GM18873 (cell line): ENCODE measurements around the gene MIX23.

Experiments used
- ATAC-seq: cut with Tn5 transposase; IDR thresholded peaks from one replicate; pipeline ENCODE4 v1.9.1; 2021; ENCODE audit warnings: mild to moderate bottlenecking, moderate library complexity, moderate number of reproducible peaks; ENCODE audit not compliant: unreplicated experiment, low FRiP score

Gene MIX23

GRCh38 chr3:122353215-122353614 lies 29.8 kb downstream of the MIX23 start:
- no peak for ATAC-seq

DNA sequence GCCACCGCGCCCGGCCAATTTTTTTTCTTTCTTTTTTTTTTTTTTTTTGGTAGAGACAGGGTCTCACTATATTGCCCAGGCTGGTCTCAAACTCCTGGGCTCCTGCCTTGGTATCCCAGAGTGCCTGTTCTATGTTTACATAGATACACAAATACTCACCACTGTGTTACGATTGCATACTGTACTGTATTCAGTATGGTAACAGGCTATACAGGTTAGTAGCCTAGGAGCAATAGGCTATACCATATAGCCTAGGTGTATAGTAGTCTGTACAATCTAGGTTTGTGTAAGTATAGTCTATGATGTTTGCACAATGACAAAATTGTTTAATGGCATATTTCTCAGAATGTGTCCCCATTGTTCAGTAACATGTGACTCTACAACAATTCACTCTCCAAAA lies 31.4 kb downstream of the MIX23 start:
- no peak for ATAC-seq

- ATAC-seq: no peak
These were observed 32.1 kb downstream of the MIX23 start for GRCh38 chr3:122350814-122351418.

- ATAC-seq: no peak
These were observed 33.9 kb downstream of the MIX23 start for GRCh38 chr3:122349171-122349570.

DNA sequence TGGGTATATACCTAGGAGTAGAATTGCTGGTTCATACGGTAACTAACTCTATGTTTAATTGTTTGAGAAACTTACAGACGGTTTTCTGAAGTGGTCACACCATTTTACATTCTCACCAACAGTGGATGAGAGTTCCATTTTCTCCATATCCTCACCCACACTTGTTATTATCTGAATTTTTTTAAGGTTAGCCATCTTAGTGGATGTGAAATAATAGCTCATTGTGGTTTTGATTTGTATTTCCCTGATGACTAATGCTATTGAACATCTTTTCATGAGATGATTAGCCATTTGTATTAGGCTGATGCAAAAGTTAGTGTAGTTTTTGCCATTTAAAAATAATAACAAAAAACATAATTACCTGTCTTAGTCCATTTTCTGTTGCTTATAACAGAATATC lies 39.4 kb downstream of the MIX23 start:
- no peak for ATAC-seq

DNA sequence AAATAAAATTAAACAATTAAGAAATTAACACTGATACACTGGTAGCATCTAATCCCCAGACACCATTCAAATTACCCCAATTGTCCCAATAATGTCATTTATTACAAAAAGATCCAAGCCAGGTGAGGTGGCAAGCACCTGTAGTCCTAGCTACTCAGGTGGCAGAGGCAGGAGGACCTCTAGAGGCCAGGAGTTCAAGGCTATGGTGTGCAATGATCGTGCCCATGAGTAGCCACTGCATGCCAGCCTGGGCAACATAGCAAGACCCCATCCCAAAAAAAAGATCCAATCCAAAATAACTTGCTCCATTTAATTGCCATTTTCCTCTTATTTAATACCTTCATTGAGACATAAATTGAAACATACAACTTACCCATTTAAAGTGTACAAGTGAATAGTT lies 40.2 kb downstream of the MIX23 start:
- no peak for ATAC-seq

GRCh38 chr3:122332551-122332950 lies 50.5 kb downstream of the MIX23 start:
- ATAC-seq: no peak

- ATAC-seq: no peak
These were observed 51.1 kb downstream of the MIX23 start for GRCh38 chr3:122331886-122332285.

DNA sequence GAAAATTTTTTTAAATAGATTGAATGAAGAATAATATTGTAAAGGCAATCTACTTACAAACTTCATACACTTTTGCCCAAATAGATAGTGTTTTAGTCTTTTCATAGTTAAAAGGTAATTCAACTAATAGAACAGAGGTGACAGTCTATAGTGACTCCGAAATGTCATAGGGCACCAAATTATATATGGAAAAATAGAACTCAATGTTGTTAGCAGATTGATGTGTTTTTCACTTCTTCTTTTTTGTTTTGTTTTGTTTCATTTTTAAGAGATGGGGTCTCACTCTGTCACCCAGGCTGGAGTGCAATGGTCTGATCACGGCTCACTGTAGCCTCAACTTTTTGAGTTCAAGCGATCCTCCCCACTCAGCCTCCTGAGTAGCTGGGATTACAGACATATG lies 57.3 kb downstream of the MIX23 start:
- ATAC-seq: no peak

GRCh38 chr3:122324871-122325323 lies 58.1 kb downstream of the MIX23 start, which contains the start of gene CSTA:
Gene CSTA (plus strand): TSS chr3:122325248. CDS start chr3:122325293, 45 bp downstream.
- no peak for ATAC-seq

- peak; percentile 68 for ATAC-seq
These were observed 60.6 kb downstream of the MIX23 start for GRCh38 chr3:122322095-122323075.

DNA sequence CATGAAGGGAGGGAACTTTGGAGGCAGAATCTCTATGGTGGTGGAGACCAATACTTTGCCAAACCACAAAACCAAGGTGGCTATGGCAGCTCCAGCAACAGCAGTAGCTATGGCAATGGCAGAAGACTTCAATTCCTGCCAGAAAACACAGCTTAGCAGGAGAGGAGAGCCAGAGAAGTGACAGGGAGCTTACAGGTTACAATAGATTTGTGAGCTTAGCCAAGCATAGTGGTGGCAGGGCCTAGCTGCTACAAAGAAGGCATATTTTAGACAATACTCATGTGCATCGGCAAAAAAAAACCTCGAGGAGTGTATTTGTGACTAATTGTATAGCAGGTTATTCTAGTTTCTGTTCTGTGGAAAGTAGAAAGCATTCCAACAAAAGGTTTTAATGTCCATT lies 64.4 kb downstream of the MIX23 start:
- no peak for ATAC-seq

GRCh38 chr3:122316368-122316767 lies 66.7 kb downstream of the MIX23 start:
- ATAC-seq: no peak

DNA sequence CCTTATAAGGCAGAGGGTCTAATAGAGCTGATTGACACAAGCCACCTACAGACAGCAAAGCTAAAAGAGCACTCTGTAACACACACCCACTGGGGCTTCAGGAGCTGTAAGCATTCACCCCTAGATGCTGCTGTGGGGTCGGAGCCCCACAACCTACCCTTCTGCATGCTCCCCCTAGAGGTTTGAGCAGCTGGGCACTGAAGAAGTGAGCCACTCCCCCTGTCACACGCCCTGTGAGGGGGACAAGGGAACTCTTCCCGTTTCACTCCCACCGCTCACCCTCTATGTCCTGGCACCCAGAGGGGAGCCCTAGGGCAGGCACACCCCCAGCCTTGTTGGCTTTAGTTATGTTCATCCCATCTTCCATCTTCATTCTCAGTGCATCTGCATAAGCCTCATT lies 67.4 kb downstream of the MIX23 start:
- ATAC-seq: no peak

DNA sequence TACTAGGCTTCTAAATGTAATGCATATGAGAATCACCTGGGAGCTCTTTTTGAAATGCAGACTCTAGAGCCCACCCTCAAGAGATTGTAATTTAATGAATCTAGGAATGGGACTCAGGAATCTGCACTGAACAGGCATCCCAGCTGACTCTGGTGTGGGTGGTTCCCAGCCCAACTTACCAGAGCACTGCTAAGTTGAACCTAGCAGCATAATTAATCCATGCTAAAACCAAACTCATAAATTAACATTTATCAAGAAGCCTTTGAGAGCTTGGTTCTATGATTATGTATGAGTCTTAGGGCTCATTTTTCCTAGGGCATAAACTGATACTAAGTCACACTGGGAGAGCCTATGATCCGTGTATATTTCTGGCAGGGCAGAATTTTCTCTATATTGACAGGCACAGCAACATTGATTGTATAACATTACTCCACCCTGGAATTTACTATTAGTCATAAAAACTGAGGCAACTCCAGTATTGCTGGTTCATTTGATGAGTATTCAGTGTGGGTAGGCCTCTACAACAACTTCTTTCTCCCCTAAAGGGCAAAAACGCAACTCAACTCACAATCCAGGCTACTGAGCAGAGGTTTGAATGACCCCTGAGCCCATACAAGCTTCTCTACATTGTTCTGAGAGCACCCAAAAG lies 68.7 kb downstream of the MIX23 start:
- no peak for ATAC-seq

DNA sequence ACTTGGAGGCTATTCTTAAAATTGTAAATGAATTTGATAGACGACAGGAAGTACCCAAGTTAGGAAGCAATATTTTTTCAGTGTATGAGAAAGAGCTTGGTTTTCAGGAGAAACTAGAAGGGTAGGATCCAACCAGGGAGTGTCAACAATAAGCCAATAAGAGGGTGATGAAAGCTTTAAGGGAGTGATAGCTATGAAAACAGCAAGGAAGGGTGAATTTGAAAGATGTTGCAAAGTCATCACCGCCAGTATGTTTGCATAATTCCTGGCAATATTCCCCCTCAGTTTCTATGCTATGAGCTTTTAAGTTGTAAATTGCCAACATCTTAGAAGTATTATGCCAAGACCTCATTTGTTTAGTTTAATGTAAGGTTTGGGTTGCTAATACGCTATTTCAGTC lies 69.8 kb downstream of the MIX23 start:
- ATAC-seq: no peak

- no peak for ATAC-seq
These were observed 70.2 kb downstream of the MIX23 start for GRCh38 chr3:122312826-122313225.

DNA sequence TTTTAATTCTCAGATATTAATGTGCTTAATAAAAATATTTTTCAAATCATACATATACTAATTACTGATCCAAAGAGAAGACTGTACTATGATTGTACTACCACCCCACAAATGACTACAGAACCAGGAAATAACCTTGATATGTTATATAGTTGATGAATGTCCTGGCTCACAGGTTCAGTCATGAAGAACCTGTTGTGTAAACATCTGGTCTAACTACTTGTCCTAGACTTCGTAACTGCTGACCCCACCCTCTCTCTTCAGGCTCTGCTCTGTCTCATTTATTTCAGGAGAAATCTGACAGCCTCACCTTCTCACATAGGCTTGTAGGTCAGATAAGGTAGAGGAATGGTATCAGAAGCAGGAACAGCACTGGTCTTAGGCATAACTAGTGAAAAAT lies 72.7 kb downstream of the MIX23 start:
- no peak for ATAC-seq
